Stimulated activated CD4-positive, alpha-beta T cell treated with anti-CD3 and anti-CD28 coated beads, Interleukin-12 subunit alpha, Interleukin-12 subunit beta, amount 100 ng/mL, for 24 hours (primary cell): ENCODE data around the gene NRDC.
"Not testable (repeated sequence)": the region's sequence is repeated elsewhere in the genome, so short reads cannot be mapped to it uniquely, and the experiment has no call there.

Source experiments
- DNase-seq, 2 experiments: peaks; one replicate each; pipeline ENCODE4 v3.0.0-alpha.2; 2020; ENCODE audit warnings: low read depth in 2 of 2

The NRDC gene

GRCh38 chr1:51877434-51878307, 856 bp downstream of the NRDC start:
- peak in 1 of 2 experiments; percentile 3 for DNase-seq

DNA sequence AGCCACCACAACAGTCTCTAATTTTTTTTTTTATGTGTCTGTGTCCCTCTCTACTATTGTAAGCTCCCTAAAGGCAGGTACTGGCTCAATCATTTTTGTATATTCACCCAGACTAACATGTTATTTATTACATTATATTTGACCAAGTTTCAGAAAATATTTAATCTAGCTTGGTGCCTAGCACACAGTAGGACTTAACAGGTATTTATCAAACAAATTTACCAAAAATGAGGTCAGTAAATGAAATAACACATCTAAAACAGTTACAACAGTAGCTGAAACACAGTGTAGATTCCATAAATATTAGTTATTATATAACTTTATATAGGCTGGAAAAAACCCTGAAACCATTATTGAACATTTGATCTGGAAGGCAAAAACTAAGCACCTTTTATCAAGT, 2.7 kb downstream of the NRDC start:
- DNase-seq = no peak

DNA sequence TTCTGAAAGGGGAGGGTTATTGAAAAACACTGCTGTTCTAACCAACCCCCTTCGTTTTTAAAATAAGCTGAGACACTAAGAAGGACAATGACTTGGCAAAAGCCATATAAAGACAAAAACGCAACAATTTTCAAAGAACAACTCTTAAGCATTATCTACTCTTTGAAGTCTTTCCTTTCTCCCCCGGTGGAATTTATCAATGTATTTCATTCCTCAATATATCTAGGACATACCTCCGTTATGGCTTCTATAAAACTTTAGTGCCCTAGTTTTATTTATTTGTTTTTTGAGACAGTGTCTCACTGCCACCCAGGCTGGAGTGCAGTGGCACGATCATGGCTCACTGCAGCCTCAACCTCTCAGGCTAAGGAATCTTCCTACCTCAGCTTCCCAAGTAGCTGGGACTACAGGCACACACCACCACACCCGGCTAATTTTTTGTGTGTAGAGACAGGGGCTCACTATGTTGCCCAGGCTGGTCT, 3.2 kb downstream of the NRDC start:
- no peak for DNase-seq

DNA sequence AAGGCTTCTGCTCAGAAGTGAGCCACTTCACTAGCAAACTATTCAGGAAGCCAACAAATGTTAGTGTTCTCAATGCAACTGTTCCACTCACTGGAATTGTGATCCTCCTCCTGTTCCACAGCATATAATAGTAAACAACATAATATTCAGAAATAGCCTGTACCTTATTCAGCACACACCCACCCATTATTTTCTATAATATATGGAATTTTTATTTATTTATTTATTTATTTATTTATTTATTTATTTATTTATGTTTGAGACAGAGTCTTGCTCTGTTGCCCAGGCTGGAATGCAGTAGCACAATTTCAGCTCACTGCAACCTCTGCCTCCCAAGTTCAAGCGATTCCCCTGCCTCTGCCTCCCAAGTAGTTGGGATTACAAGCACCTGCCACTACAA, 5.3 kb downstream of the NRDC start:
- DNase-seq = not testable (repeated sequence)

- no peak for DNase-seq
These were observed 7.1 kb downstream of the NRDC start for GRCh38 chr1:51871351-51871975.

GRCh38 chr1:51870603-51871350, 7.8 kb downstream of the NRDC start:
- DNase-seq = no peak

- DNase-seq = no peak
These were observed 10.9 kb downstream of the NRDC start for GRCh38 chr1:51867479-51868232.

DNA sequence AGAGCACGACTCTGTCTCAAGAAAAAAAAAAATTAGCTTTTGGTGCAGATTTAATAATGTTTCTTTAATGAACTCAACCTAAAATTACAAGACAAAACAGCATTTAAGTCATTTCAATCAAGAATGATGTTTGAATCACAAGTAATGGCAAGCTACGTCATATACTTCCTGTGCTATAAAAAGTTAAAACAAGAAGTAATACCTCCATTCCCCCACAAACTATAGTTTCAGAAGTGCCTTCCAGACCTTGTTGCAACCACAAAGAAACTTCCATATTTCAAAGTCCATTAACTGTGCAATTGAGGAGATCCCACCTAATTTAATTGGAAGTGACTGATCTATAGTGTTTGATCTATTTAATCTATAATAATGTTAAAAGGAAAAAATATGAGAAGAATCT, 15.1 kb downstream of the NRDC start:
- no peak for DNase-seq

- no peak for DNase-seq
These were observed 16.9 kb downstream of the NRDC start for GRCh38 chr1:51861669-51862068.

- DNase-seq = no peak
These were observed 18.8 kb downstream of the NRDC start for GRCh38 chr1:51859735-51860134.

DNA sequence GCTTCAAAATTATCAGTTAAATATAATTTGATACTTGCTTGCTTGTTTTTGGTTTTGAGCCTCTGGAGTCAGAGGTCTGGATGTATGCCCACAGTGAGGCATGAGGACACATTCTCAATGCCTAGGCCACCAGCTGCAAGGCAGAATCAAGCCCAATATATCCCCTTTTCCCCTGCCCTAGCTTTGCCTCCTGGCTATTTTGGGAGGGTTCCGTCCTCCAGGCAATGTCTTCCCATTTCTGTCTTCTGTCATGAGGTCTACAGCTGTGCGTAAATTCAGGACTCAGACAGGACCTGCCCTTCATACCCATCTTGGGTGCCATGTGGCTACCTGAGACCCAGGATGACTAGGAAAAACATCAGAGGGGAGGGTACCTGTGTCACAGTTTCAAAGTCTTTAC, 19.2 kb downstream of the NRDC start:
- DNase-seq = no peak

DNA sequence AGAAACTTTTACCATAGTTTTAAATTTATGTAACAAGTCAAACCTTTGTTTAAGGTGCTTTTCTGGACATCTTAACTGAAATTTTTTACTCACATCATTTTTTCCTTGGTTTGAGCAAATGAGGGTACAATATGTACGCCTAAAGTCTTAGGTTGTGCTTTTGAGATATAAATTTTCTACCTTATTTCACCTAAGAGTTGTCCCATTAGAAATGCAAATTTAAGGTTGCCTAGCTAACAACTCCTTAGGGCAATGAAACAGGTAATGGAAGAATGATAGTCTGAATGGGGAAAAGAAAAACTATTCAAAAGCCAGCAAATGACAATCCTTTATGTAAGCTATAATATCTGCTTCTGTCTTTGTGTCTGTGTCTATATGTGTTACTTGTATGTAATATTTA, 19.6 kb downstream of the NRDC start:
- DNase-seq = no peak

GRCh38 chr1:51856745-51857144, 21.8 kb downstream of the NRDC start:
- DNase-seq = no peak

- DNase-seq = no peak
These were observed 22.9 kb downstream of the NRDC start for GRCh38 chr1:51855624-51856023.

DNA sequence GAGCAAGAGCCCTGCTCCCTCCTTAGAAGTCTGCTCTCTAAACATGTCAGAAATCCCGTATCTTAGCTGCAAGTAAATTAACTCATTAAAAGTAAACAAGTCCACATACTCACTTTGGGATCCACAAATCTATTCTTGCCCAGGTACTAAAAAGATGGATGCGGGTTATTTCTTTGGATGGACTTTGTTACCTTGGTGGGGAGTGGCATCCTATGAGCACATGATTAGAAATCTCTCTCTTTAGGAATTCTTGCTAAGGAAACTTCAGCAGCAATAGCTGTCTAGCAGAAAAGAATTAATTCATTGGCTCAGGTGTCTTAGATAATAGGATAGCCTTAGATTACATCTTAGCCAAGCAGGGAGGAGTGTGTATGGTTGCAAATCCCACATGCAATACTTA, 25.2 kb downstream of the NRDC start:
- DNase-seq = no peak

- no peak for DNase-seq
These were observed 26.6 kb downstream of the NRDC start for GRCh38 chr1:51851882-51852396.

- DNase-seq = no peak
These were observed 27.9 kb downstream of the NRDC start for GRCh38 chr1:51850420-51851223.

DNA sequence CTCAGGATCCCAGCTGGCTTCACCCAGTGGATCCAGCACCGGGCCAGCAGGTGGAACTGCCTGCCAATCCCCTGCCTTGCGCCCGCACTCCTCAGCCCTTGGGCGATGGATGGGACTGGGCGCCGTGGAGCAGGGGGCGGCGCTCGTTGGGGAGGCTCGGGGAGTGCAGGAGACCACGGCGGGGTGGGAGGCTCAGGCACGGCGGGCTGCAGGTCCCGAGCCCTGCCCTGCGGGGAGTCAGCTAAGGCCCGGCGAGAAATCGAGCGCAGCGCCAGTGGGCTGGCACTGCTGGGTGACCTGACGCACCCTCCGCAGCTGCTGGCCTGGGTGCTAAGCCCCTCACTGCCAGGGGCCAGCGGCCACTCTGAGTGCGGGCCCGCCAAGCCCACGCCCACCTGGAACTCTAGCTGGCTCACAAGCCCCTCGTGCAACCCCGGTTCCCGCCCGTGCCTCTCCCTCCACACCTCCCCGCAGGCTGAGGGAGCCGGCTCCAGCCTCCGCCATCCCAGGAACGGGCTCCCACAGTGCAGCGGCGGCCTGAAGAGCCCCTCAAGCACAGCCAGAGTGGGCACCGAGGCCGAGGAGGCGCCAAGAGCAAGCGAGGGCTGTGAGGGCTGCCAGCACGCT, 31.1 kb downstream of the NRDC start:
- DNase-seq = no peak

DNA sequence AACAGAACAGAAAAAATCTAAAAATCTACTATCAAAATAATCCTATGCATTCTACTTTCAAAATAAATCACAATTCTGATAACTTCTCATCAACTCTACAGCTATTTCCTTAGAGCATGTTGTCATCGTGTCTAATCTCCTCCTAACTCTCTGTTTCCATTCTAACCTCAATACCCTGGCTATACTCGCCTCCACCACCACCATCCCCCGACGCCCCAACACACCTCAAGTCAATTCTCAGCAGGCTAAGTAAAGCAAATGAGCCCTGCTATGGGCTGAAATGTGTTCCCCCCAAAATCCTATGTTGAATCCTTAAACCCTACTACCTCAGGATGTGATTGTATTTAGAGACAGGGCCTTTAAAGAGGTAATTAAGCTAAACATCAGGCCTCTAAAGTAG, 34.6 kb downstream of the NRDC start:
- peak in 1 of 2 experiments; percentile 11 for DNase-seq

DNA sequence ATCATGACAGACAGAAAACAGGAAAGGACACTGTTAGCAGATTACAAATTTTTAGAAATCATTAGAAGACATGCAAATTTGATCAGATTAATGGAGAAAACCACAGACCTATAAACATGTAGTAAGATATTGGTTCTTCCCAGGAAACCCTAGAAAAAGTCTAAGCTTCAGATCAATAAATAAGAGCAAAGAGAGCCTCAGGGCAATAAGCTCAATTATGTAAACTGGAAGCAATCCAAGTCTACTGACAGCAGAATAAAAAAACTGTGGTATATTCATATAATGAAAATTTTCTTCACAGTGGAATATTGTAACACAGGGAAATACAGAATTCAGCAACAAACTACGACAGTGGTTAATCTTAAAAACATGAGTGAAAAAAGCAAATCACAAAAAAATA, 36.3 kb downstream of the NRDC start:
- no peak for DNase-seq
